ENCODE measurements around the gene CCN6.
"Not testable (repeated sequence)": the region's sequence is repeated elsewhere in the genome, so short reads cannot be mapped to it uniquely, and the experiment has no call there.

The CCN6 gene

GRCh38 chr6:112051251-112051740 is 2.6 kb upstream of the CCN6 start:
- DNase-seq: not testable (repeated sequence)

- DNase-seq: no peak
These were observed 769 bp downstream of the CCN6 start for GRCh38 chr6:112054555-112055190.

GRCh38 chr6:112058243-112059032 is 4.5 kb downstream of the CCN6 start:
- no peak for DNase-seq

DNA sequence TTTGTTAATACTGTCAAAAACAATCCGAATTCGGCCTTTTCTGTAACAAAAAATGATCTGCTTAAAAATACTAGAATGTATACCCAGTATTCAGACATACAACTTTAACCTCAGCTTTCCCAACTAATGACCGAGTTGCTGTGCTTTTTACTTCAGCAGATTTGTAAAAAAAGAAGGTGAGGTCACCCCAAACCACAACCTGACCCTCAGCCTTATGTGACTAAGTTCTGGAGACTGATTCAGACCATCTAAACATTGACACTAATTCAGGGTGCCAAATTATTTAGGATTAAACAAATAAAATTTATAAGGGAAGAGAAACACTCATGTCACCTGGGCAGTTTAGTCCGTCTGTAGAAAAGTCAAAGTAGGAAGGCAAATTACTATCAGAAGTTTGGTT is 7.7 kb downstream of the CCN6 start:
- no peak for DNase-seq

DNA sequence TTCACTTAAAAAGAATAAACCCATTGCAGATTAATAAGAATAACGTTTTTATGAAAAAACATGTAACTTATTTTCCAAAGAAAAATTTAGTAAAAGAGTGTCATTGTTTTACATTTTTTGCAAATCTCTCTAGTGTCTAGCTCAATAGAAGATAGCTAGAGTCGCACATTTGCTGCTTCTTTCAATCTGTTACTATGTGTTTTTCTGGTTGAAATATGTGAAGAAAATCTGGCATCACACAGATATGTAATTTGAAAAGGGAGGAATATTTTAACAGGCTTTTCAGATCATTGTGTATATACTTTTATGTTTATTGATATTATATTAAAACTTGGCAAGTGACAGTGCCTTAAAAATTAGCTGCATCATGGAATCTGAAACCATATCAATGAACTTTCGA is 9.1 kb downstream of the CCN6 start:
- DNase-seq: no peak

GRCh38 chr6:112065426-112065986 is 11.6 kb downstream of the CCN6 start:
- DNase-seq: no peak

- no peak for DNase-seq
These were observed 12.7 kb downstream of the CCN6 start for GRCh38 chr6:112066606-112067005.

- no peak for DNase-seq
These were observed 27.7 kb downstream of the CCN6 start for GRCh38 chr6:112081569-112081968.

GRCh38 chr6:112085286-112086065 is 31.6 kb downstream of the CCN6 start:
- no peak for DNase-seq

GRCh38 chr6:112086744-112087135 is 32.8 kb downstream of the CCN6 start:
- no peak for DNase-seq

DNA sequence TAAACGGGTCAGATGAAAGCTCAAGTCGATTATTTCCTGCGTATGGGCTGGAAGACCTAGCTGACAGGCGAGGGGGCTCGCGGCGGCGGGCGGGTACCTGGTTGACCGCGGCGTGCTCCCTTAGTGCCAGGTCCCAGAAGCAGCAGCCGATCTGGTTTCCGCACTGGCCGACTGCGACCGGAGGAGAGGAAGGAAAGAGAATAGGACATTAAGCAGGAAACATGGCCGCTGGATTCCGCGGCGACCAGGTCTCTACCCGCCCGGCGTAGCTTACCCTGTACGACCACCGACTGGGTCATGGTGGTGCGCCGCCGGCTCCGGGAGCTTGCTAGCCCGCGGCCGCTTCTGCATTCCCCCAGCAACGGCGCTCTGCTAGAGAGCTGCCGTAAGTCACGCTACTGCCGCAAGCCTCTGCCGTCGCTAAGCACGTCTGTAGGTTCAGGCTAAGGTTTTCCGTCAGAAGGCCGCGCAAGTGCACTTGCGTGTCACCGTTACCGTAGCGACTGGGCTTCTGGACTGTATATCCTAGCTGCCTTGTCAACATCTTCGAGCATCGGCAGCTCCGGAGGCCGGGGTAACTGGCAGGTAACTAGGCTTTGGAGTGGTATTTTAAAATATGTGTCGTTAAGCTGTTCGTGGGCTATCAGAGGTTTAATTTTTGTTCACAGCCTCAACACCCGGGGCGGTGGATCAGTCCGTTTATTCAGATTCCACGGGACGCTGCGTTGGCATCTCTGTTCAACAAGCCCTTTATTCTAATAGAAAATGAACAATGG is 33.4 kb downstream of the CCN6 start, which contains the start of the genes FAM229B and TUBE1:
TSS of gene FAM229B (plus strand) at position 456 of the 776 bp plus-strand sequence. CDS start 11,693 bp downstream, outside the sequence.
TSS of gene TUBE1 (minus strand) at position 347 of the 776 bp plus-strand sequence. CDS start at position 299, 48 bp downstream.
- peak; percentile 79 to 91 for DNase-seq

GRCh38 chr6:112087916-112088315 is 34.0 kb downstream of the CCN6 start:
- DNase-seq: no peak

- DNase-seq: no peak
These were observed 43.0 kb downstream of the CCN6 start for GRCh38 chr6:112096901-112097300.

GRCh38 chr6:112100561-112100960 is 46.7 kb downstream of the CCN6 start:
- no peak for DNase-seq

DNA sequence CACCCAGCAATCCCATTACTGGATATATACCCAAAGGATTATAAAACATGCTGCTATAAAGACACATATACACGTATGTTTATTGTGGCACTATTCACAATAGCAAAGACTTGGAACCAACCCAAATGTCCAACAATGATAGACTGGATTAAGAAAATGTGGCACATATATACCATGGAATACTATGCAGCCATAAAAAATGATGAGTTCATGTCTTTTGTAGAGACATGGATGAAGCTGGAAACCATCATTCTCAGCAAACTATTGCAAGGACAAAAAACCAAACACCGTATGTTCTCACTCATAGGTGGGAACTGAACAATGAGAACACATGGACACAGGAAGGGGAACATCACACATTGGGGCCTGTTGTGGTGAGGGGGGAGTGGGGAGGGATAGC is 52.1 kb downstream of the CCN6 start:
- not testable (repeated sequence) for DNase-seq

GRCh38 chr6:112106562-112106961 is 52.7 kb downstream of the CCN6 start:
- no peak for DNase-seq

GRCh38 chr6:112109262-112109661 is 55.4 kb downstream of the CCN6 start:
- no peak for DNase-seq

- no peak for DNase-seq
These were observed 59.5 kb downstream of the CCN6 start for GRCh38 chr6:112113431-112113830.

DNA sequence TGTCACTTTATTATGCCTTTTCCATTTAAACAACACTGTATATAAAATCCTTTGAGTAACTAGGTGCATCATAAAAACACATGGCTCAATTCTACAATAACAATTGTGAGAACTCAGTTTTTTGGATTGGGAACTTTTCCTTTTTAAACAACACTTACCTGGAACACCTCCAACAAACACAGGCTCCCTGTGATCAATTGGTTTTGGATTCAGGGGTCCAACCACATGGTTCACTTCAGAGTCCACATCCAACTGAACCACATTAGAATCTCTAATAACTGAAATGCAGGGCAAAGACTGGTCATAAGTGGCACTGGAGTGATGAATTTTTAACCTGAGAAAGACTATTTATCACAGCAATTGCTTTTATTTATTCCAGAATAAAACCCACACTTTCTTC is 60.0 kb downstream of the CCN6 start:
- DNase-seq: no peak

- DNase-seq: no peak
These were observed 60.8 kb downstream of the CCN6 start for GRCh38 chr6:112114577-112115223.

DNA sequence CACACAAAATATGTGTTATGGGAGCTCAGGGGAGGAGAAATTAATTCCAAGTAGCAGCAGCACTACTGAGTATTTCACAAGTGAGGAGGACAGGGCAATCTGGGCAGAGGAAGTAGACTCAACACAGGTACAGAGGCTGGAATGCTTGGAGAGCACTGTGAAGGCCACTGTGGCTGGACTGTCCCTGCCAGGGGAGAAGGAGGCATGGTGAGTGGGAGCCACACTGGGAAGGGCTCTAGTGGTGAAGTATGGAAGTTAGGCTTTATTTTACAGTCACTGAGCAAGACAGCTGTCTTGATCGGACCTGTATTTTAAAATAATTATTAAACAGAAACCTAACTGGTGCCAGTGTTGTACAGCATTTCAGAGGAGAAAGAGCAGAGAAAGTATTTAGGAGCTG is 62.3 kb downstream of the CCN6 start:
- DNase-seq: no peak

DNA sequence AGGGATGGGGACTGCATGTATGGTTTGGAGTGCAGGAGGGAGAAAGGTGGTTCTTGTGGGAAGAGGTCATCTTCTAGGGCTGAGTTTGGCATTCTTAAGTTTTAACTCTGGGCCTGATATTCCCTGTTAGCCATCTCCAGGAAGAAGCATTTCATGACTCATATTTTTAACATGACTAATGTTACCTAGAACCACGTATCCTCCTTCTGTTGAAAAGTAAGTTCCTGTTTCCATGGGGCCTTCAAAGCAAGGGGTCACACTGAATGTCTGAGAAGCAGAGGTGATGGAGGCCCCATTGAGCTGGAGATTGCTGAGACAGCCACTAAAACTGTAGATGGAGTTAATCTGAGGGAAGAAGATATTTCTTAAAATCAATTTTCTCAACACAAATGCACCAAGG is 63.6 kb downstream of the CCN6 start:
- DNase-seq: no peak

Measured in stimulated activated CD4-positive, alpha-beta T cell treated with anti-CD3 and anti-CD28 coated beads, Interleukin-4, amount 100 ng/mL, for 4 hours (primary cell).